GM10266 (cell line): Measurements from ENCODE around the gene BAHCC1.

Experiments
- DNase-seq: peaks from one replicate; pipeline ENCODE4 v3.0.0; 2012; ENCODE audit errors: extremely low spot score
- TF ChIP-seq, protein P1 (sequence below): IDR thresholded peaks from 2 replicates; pipeline ENCODE4 v1.5.1; 2012; ENCODE audit warnings: mild to moderate bottlenecking, low read depth; ENCODE audit not compliant: control insufficient read depth, insufficient read depth; ENCODE audit errors: missing control alignments

BAHCC1 gene

DNA sequence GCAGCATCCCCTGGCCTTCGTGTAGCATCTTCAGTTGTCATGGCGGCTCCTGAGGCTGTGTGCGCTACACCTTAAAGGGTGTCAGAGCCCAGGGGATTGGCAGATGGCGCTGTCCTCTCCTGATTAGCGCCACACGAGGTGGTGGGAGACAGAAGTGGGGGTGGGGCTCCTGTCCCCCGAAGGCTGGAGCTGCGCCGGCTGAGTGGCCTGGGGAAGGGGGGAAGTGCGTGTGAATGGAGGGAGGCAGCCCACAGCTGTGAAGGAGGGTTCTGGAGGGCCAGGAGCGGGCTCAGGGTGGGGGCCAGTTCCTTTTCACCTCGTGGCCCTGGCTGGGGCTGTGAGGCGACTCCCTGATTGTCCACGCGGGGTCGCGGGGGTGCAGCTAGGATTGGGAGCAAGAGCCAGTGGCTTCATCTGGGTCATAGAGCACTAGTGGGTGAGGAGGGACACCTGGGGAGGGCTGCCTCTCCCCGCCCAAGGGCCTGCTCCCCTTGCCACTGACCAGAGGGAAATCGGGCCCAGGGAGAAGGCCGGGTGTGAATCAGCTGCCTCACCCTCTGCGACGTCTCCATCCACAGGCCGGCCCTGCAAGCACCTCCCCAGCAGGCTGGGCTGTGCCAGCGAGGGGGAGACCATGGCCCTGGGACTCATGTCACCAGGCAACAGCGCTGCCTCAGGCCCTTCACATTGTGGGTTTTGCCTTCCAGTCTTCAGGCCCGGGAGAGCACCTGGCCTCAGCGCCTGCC, 14.1 kb downstream of the BAHCC1 start:
- TF ChIP-seq, protein P1, sequence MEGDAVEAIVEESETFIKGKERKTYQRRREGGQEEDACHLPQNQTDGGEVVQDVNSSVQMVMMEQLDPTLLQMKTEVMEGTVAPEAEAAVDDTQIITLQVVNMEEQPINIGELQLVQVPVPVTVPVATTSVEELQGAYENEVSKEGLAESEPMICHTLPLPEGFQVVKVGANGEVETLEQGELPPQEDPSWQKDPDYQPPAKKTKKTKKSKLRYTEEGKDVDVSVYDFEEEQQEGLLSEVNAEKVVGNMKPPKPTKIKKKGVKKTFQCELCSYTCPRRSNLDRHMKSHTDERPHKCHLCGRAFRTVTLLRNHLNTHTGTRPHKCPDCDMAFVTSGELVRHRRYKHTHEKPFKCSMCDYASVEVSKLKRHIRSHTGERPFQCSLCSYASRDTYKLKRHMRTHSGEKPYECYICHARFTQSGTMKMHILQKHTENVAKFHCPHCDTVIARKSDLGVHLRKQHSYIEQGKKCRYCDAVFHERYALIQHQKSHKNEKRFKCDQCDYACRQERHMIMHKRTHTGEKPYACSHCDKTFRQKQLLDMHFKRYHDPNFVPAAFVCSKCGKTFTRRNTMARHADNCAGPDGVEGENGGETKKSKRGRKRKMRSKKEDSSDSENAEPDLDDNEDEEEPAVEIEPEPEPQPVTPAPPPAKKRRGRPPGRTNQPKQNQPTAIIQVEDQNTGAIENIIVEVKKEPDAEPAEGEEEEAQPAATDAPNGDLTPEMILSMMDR, result peak; percentile 6
- DNase-seq, result no peak

DNA sequence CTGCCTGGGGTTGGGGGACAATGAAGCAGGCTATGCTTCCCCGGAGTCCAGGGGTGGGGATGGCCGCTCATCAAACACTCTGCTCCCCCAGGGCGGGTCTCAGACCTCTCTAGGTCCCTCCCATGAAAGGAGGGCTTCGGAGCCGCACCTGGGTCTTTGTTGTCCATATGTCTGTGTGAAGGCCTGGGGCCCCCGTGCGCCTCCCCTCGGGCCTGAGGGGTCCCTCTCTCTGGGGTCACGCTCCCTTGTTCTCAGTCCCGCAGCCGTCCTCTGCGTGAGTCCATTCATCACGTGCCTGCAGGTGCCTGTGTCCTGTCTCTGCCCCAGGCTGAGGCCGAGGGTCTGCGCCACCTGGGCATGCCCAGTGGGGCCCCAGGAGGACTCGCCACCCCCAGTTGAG, 15.6 kb downstream of the BAHCC1 start:
- no peak for DNase-seq
- TF ChIP-seq, protein P1, result no peak

DNA sequence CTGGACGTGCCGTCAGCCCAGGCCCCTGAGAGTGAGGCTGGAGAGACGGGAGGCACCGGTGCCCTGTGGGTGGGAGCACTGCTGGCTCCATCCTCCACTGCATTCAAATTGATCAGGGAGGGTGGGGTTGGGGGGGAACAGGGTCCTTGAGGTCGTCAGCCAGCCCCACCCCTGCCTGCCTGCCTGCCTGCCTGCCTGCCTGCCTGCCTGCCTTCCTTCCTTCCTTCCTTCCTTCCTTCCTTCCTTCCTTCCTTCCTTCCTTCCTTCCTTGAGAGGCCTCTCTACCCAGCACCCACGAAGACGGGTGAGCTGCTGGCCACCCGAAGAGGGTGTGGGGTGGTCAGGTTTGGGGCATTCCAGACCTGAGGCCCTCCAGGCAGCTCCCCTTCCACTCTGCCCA, 16.0 kb downstream of the BAHCC1 start:
- TF ChIP-seq, protein P1, result no peak
- DNase-seq, result no peak

DNA sequence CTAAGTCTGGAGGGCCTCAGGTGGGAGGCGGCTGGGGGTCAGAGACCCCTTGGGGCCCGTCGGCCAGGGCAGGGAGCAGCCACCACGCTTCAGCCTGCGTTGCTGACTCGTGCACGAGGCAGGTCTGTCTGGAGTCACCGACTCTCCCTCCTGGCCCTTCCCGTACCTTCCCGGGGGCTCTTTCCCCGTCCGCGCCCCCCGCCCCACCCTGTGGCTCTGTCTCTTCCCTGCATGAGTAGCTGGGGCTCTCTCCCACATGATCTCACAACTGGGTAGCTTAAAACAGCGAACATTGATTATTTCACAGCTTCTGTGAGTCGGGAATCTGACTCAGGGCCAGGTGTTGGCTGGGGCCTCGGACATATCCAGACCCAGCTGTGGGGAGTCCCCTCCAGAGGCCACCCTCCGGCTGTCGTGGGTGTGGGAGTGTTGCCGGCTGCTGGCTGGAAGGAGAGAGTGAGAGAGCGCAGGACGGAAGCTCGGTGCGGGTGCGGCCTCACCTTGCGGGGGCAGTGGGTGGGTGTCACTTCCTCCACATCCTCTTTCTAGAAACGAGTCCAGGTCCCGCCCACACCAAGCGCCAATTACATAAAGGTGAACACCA, 17.3 kb downstream of the BAHCC1 start:
- peak; percentile 81 for DNase-seq
- TF ChIP-seq, protein P1, result peak; percentile 20

DNA sequence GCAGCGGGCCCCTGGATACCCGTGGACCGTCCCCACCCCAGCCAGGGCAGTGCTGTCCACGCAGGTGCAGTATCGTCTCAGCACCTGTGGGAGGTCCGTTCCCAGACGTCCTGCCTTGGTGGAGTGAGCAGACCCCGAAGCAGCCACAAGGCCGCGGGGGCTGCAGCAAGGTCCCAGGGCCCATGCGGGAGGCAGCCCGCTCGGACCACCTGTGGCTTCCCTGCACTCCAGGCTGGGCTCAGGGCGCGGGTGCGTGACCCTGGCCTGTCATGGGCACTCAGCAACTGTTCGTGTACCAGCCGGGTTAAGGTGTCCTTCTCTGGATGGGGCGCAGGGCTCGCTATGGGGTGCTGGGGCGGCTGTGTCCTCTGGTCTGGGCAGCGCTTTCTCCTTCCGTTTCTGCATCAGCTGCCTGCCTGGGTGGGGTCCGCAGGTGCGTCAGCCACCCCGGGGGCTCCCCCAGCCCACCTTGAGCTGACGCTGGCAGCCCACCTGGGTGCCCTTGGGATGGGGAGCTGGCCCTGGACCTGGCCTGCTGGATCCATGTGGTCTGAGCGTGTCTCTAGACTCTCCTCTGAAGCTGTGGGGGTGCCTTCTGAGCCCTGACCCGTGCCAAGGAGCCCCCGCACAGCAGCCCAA, 18.4 kb downstream of the BAHCC1 start:
- TF ChIP-seq, protein P1, result no peak
- DNase-seq, result no peak

DNA sequence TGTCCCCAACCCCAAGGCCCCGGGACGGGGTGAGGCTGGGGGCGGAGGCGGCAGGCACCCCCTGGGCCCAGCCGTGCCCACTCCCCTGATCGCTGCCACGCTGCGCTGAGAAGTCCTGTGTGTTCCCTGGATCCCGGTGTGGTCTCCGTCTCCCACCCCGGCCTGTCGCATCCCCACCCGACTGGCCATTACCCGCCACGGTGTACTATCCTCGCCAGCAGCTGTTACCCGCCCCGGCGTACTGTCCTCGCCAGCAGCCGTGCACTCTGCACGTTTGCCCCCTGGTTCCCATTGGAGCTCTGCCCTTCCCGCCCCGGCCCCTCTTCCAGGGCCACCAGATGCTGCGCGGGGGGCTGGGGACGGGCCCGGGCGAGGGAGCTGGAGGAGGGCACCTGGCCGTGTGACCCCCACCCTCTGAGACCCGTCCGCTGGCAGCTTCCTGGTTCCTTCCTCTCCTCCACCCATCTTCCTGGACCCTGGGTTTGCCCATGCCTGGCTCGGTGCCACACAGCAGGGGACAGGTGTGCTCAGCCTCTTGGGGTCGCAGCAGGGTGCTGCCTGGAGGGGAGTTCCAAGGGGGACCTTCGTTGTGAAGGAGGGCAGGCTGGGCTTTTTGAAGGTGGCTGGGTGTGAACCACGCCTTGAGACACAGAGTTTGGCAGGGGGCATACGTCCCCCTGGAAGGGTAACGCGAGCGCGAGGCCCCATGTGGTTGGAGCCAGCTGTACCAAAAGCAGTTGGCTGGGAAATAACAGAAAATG, 19.7 kb downstream of the BAHCC1 start:
- TF ChIP-seq, protein P1, result no peak
- DNase-seq, result no peak
